Testis (tissue), 3 donors: ENCODE data around the gene THRB. TPM values are rescaled to one million over a fixed set of nuclear protein-coding genes. Genes with fewer than 3 reads are reported as not detected.

Experiments
- DNase-seq: peaks from one replicate; pipeline ENCODE4 v3.0.0-alpha.2; 2019
- H3K27ac ChIP-seq, 2 donors: fragments of 200-600 bp; sonication (generic); one replicate each; pipeline ENCODE4 v1.5.1; 2019
- H3K27me3 ChIP-seq: fragments of 200-600 bp; sonication (generic); one replicate; pipeline ENCODE4 v1.5.1; 2019
- H3K36me3 ChIP-seq: fragments of 200-600 bp; sonication (generic); one replicate; pipeline ENCODE4 v1.5.1; 2017; ENCODE audit warnings: low read depth; ENCODE audit errors: missing control alignments
- H3K4me1 ChIP-seq: fragments of 200-600 bp; sonication (generic); one replicate; pipeline ENCODE4 v1.5.1; 2019
- H3K4me3 ChIP-seq, 2 donors: fragments of 200-600 bp; sonication (generic); one replicate each; pipeline ENCODE4 v1.5.1; 2017 to 2019
- H3K9me3 ChIP-seq: fragments of 200-600 bp; sonication (generic); one replicate; pipeline ENCODE4 v1.5.1; 2017
- CTCF ChIP-seq, 3 experiments: fragments of 450-650 bp in 2 of 3; fragments of 200-600 bp in 1 of 3; sonication (generic) in 1 of 3; IDR thresholded peaks; one replicate each; pipeline ENCODE4 v1.5.1; 2016 to 2019; ENCODE audit warnings: antibody characterized with exemption in 3 of 3, mild to moderate bottlenecking in 2 of 3, moderate library complexity in 1 of 3
- POLR2A ChIP-seq: fragments of 450-650 bp; IDR thresholded peaks from one replicate; pipeline ENCODE4 v1.6.1; 2017; ENCODE audit warnings: antibody characterized with exemption, mild to moderate bottlenecking, moderate library complexity
- WGBS, 2 donors: methylation state at CpG; one replicate each; pipeline ENCODE4 v1.1.5; 2018; 5-methylcytosine and 5-hydroxymethylcytosine counted together
- intact Hi-C: fragments of 100-400 bp; cut with DNase I; formaldehyde crosslinking; loops from one replicate; pipeline ENCODE4 v1.15.1; 2023; ENCODE audit warnings: low total_unique reads
- polyA plus RNA-seq: library from polyadenylated mRNA; stranded (reverse); fragments of 350-450 nt; fragmentation: Illumina TruSeq; extraction: RNeasy Lipid Tissue Mini Kit (QIAGEN cat#74804); gene quantifications from one replicate; pipeline ENCODE4 v1.2.3, GENCODE V29; 2014; ENCODE audit warnings: low read depth, low replicate concordance; ENCODE audit not compliant: insufficient read depth
- total RNA-seq, 2 donors: library from RNA; depleted of rRNA; stranded (reverse); fragments of >200 nt; gene quantifications; one replicate each; pipeline ENCODE4 v1.2.3, GENCODE V29; 2016

The THRB gene
- total and polyA plus RNA-seq, 3 donors from 2014 or later: 1.3 to 2.0 (median 1.4) TPM

DNA sequence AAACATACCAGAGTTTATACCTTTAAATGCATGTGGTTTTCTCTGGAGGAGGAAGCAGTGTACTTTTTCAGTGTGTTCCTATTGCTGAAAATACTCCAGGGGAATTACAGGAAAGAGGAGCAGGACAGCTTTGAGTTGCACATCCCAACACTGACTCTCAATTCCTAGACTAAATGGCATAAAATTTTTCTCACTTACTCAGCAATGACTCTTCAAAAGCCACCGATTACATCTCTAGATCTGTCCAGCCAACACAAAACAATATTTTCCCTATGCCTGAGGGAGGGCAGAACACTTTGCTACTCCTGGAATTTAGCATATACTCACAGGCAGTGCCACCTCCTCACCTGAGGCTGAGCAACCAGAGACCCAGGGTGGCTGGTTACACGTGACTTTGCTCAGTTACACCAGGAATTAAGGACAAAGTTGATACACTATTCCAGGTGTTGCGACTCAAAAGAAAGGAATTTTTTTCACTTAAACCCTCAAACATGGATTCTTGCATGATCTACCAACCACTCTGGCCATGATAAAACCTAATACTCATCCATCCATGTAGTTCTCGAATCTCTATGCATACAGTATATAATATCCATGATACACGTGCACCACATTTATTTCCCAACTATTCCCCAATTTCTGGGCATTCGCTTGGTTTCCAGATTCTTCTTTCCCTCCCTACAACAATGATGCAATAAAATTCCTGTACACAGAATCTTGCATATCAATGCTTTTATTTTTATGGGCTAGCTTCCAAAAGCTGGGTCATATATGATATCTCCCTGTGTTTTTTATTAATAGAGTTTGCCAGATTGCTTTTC, 194.6 kb downstream of the THRB start:
- H3K9me3 ChIP-seq: no peaks in the 10 kb centered on the region
- no peak overlapping the region for H3K4me3 ChIP-seq
- no peaks in the 10 kb centered on the region for H3K27me3 ChIP-seq
- H3K27ac ChIP-seq: no peak overlapping the region
- no peak for DNase-seq
- intact Hi-C loops: no loop called here
- no peak for TF ChIP-seq CTCF (IDR thresholded peaks at IDR 0.05)
- TF ChIP-seq POLR2A: no peak
- no peaks in the 10 kb centered on the region for H3K4me1 ChIP-seq
- H3K36me3 ChIP-seq: no peaks in the 10 kb centered on the region
- WGBS, 2 donors: 67 to 80% methylated on average over 6 of the region's 6 CpGs

GRCh38 chr3:24299246-24299805, 195.3 kb downstream of the THRB start:
- DNase-seq: no peak
- Histone ChIP-seq H3K27ac (no peak overlapping the region), H3K36me3 (no peaks in the 10 kb centered on the region), H3K9me3 (no peaks in the 10 kb centered on the region), H3K4me1 (no peaks in the 10 kb centered on the region), H3K4me3 (no peak overlapping the region), H3K27me3 (no peaks in the 10 kb centered on the region)
- intact Hi-C loops: no loop called here
- TF ChIP-seq CTCF (IDR thresholded peaks at IDR 0.05) (no peak), POLR2A (no peak)
- 47 to 49% methylated on average over 1 of the region's 1 CpG for WGBS, 2 donors

DNA sequence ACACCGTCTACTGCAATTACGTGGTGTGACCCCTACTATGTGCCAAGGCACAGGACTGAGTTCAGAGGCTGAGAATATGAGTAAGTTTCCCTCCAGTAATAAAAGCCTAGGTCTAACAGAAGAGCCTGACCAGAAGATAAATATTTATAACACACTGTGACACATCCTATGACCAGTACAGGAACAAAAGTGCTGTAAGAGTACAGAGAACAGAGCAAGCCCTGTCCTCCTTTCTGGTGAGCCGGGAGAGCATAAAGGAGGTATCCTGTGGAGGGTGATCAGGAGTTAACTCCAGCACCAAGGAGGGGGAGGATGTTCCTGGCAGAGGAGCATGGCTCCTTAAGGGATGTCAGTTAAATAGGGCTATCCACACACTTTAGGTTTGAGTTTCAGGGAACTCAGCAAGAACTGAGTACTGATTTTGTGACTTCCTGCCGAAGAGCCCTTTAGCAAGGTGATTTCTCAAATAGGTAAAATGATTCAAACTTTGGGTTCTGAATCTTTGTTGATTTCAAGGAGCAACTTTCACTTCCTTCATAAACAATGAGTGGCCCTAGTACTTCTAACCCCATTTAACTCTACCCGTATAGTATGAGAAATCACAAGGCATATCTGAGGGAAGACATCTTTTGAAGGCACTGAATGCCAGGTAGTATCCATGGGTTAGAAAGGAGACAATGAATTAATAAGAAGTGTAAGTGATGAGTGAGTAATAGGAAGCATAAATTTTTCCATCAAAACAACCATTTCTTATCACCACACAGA, 198.0 kb downstream of the THRB start:
- H3K4me3 ChIP-seq: no peak overlapping the region
- no peak overlapping the region for H3K27ac ChIP-seq
- intact Hi-C loops: no loop called here
- H3K36me3 ChIP-seq: no peaks in the 10 kb centered on the region
- H3K4me1 ChIP-seq: no peaks in the 10 kb centered on the region
- no peaks in the 10 kb centered on the region for H3K27me3 ChIP-seq
- 87 to 90% methylated on average over 5 of the region's 5 CpGs for WGBS, 2 donors
- DNase-seq: no peak
- no peaks in the 10 kb centered on the region for H3K9me3 ChIP-seq
- TF ChIP-seq POLR2A: no peak
- no peak for TF ChIP-seq CTCF (IDR thresholded peaks at IDR 0.05)

DNA sequence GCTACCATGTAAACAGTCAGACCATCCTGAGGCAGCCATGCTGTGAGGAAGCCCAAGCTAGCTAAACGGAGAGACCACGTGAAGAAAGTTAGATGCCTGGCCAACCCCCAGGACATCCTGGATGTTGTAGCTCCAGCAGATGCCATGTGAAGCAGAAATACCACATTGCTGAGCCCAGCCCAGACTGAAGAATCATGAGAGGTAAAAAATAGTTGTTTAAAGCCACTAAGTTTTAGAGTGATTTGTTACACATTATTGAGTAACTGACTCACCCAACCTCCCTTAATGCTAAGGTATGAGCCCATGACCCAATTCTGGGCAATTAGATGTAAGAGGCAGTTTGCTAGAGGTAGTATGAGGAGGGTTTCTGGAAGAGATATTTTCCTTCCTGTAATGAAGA, 200.5 kb downstream of the THRB start:
- intact Hi-C loops: no loop called here
- H3K36me3 ChIP-seq: no peaks in the 10 kb centered on the region
- H3K27ac ChIP-seq: no peak overlapping the region
- TF ChIP-seq POLR2A (no peak), CTCF (IDR thresholded peaks at IDR 0.05) (no peak)
- H3K27me3 ChIP-seq: no peaks in the 10 kb centered on the region
- H3K9me3 ChIP-seq: no peaks in the 10 kb centered on the region
- H3K4me1 ChIP-seq: no peaks in the 10 kb centered on the region
- 98 to 100% methylated on average over 2 of the region's 2 CpGs for WGBS, 2 donors
- H3K4me3 ChIP-seq: no peak overlapping the region
- no peak for DNase-seq
